ENCODE data around the gene CTNNBIP1.

The CTNNBIP1 gene

GRCh38 chr1:9853249-9853595 is 56.8 kb downstream of the CTNNBIP1 start:
- no peak for DNase-seq (ENCODE audit: low read depth in 2 of 2)

DNA sequence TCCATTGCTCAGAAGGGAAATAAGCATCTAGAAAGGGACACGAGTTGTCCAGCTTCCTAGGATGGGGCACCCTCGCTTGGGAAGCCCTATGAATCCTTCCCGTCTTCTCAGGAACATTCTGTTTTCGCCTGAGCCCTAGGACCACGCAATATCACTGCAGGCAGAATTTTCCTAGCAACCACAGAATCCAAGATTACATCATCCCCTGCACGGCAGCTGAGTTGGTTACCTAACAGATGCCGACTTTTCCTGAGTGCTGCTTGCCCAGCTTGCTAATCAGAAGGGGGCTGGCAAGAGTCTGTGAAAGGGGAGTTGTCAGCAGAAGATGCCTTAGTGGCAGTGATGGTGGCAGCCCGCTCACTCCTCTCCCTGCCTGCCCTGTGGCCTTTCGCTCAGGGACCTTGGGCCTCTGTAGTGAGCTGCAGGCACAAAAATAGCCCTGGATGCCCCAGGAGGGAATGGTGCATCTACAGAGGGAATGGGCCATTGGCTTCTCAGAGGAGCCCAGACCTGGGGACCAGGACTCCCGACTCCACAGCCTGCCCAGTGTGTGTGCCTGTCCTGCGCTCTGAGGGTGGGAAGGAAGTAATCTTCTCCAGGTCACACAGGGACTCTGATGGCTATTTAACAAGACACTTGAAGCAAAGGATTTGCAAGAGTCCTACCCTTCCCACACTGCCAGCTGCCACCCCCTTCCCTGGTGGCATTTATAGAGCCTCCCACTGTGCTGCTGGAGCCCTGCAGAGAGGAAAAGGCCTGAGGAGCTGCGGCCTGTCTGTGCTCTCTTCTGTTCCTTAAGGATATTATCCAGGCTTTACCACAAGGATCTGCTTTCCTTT is 57.4 kb downstream of the CTNNBIP1 start:
- DNase-seq (ENCODE audit: low read depth in 2 of 2), result no peak

- no peak for DNase-seq (ENCODE audit: low read depth in 2 of 2)
These were observed 58.1 kb downstream of the CTNNBIP1 start for GRCh38 chr1:9852004-9852403.

- DNase-seq (ENCODE audit: low read depth in 2 of 2), result no peak
These were observed 59.5 kb downstream of the CTNNBIP1 start for GRCh38 chr1:9850442-9851162.

GRCh38 chr1:9849691-9850441 is 60.2 kb downstream of the CTNNBIP1 start:
- DNase-seq (ENCODE audit: low read depth in 2 of 2), result no peak

DNA sequence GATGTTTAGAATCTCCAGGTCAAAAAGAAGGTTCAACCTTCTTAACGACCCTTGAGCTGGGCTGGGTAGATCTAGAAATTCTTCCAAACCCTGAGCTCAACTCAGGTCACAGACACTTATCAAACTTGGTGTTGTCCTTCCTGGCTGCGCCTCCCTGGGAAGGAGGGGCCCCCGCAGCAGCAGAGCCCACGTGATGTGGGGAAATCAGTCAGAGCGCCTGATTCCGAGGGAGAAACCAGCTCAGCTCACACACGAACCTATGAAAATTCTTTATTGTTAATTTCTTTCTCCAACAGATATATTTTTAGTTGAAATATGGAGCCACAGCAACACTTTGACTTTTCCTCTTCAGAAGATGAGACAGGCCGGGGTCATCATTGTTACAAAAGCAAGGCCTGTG is 62.0 kb downstream of the CTNNBIP1 start:
- no peak for DNase-seq (ENCODE audit: low read depth in 2 of 2)

GRCh38 chr1:9847269-9847668 is 62.8 kb downstream of the CTNNBIP1 start:
- DNase-seq (ENCODE audit: low read depth in 2 of 2), result no peak

- no peak for DNase-seq (ENCODE audit: low read depth in 2 of 2)
These were observed 63.4 kb downstream of the CTNNBIP1 start for GRCh38 chr1:9846611-9847171.

DNA sequence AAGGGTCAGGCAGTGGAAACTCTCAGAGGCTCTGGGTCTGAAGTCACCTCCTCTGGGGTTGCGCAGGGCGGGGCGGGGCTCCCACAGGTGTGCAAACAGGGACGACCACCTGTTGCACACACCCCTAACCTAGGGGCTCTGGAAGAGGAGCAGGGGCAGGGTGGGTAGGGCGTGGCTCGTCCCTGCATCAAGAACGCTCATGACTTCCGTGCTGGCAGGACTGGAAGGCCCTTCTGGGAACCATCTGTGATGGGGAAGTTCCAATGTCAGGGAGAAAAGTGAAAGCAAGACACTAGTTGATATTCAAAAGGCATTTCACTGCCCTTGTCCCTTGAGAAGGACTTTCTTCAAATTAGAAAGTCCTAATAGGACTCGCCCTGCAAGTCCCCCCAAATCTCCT is 64.2 kb downstream of the CTNNBIP1 start:
- DNase-seq (ENCODE audit: low read depth in 2 of 2), result no peak

DNA sequence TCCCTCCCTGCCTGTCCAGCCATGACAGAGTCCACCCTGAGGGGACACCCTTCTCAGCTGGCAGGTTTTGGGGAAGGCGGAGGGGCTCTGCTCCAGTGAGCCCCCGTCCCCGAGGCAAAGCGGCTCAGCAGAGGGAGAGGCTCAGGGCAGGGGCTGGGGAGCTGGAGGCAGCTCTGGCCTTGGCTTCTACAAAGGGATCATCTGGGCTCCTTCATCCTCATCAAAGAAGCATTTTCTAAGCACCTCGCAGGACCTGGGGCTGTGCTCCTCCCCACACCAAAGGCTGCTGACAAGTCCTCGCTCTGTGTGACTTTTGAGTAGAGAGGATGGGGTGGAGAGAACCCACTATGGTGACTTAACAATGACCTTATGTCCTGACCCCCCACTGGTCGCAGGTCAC is 65.3 kb downstream of the CTNNBIP1 start:
- no peak for DNase-seq (ENCODE audit: low read depth in 2 of 2)

DNA sequence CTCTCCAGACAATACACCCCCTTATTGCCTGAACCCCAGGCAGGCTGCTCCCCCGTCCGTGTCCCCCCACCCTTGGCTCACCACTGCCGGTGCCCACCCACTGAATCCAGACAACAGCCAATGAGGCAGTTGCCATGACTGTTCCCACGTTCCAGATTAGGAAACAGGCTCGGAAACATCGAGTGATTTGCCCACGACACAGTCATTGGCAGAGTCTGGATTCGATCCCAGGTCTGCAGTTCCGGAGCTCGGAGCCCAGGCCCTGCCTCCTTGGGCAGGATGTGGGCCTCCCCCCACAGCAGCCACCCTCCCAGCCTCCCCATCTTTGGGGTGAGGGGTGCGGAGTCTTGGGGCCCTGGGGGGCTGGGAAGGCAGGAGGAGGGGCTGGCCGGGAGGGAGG is 66.0 kb downstream of the CTNNBIP1 start:
- DNase-seq (ENCODE audit: low read depth in 2 of 2), result no peak

- DNase-seq (ENCODE audit: low read depth in 2 of 2), result no peak
These were observed 66.5 kb downstream of the CTNNBIP1 start for GRCh38 chr1:9843576-9843945.

GRCh38 chr1:9842781-9843575 is 67.1 kb downstream of the CTNNBIP1 start:
- no peak for DNase-seq (ENCODE audit: low read depth in 2 of 2)

- DNase-seq (ENCODE audit: low read depth in 2 of 2), result no peak
These were observed 67.9 kb downstream of the CTNNBIP1 start for GRCh38 chr1:9842073-9842711.

GRCh38 chr1:9841460-9841859 is 68.6 kb downstream of the CTNNBIP1 start:
- no peak for DNase-seq (ENCODE audit: low read depth in 2 of 2)

DNA sequence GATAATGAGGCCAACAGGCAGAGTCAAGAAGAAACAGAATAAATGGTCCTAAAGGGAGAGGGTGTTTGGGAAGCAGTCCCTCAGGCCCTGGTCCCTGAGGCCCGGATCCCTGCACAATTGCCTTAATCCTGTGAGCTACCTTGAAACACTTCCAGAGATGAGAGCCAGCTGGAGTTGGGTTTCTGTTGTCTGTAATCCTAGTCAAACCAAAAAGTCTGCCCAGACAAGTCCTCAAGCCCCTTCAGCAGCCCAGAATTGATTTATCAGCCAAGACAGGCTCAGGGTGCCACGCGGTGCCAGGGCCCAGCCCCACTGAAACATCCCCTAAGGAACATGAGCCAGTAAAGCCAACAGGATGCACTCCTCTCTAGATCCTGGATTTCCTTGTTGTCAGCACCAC is 69.9 kb downstream of the CTNNBIP1 start:
- no peak for DNase-seq (ENCODE audit: low read depth in 2 of 2)

DNA sequence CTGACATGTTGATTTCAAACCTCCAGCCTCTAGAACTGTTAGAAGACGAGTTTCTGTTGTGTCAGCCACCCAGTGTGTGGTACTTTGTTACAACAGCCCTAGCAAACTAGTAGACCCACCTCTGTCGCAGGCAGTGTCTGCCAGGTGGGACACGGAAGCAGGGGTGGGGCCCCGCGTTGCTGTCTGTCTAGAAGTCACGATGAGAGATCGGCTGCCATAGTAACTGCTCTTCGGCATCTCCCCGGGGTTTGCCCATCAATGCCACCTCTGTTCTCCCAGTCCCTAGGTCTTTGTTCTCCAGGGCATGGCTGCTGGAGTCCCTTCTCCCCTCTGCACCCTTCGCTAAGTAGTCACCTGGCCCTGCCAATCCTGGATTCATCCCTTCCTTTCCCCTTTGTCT is 71.1 kb downstream of the CTNNBIP1 start:
- DNase-seq (ENCODE audit: low read depth in 2 of 2), result no peak

DNA sequence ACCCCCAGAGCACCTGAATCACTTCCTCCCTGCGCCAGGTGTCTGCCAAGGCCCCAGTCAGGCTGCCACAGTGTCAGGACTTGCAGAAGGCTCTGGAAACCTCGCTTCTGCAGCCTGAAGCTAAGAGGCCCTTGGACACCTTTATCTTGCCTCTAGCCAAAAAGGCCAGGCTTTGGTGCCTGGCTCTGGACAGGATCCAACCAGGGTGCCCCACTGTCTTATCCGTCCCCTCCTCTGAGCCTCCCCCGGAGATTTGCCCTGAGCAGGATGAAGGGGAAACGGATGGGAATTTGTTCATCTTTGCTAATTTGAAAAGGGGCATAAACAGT is 73.5 kb downstream of the CTNNBIP1 start:
- no peak for DNase-seq (ENCODE audit: low read depth in 2 of 2)

- DNase-seq (ENCODE audit: low read depth in 2 of 2), result no peak
These were observed 74.1 kb downstream of the CTNNBIP1 start for GRCh38 chr1:9835758-9836631.

GRCh38 chr1:9835404-9835757 is 74.7 kb downstream of the CTNNBIP1 start:
- DNase-seq (ENCODE audit: low read depth in 2 of 2), result no peak

All from activated CD8-positive, alpha-beta memory T cell treated with anti-CD3 and anti-CD28 coated beads for 4 hours (primary cell).